HG03196 (cell line): Measurements from ENCODE around the gene GPX4.

Experiments
- ATAC-seq: cut with Tn5 transposase; IDR thresholded peaks from one replicate; pipeline ENCODE4 v1.9.1; 2021; ENCODE audit not compliant: unreplicated experiment

GPX4 gene

GRCh38 chr19:1103708-1104310, at the start of gene GPX4:
GPX4 (plus strand) TSS chr19:1103994; CDS start chr19:1104044, 50 bp downstream.
- peak; percentile 63 for ATAC-seq

DNA sequence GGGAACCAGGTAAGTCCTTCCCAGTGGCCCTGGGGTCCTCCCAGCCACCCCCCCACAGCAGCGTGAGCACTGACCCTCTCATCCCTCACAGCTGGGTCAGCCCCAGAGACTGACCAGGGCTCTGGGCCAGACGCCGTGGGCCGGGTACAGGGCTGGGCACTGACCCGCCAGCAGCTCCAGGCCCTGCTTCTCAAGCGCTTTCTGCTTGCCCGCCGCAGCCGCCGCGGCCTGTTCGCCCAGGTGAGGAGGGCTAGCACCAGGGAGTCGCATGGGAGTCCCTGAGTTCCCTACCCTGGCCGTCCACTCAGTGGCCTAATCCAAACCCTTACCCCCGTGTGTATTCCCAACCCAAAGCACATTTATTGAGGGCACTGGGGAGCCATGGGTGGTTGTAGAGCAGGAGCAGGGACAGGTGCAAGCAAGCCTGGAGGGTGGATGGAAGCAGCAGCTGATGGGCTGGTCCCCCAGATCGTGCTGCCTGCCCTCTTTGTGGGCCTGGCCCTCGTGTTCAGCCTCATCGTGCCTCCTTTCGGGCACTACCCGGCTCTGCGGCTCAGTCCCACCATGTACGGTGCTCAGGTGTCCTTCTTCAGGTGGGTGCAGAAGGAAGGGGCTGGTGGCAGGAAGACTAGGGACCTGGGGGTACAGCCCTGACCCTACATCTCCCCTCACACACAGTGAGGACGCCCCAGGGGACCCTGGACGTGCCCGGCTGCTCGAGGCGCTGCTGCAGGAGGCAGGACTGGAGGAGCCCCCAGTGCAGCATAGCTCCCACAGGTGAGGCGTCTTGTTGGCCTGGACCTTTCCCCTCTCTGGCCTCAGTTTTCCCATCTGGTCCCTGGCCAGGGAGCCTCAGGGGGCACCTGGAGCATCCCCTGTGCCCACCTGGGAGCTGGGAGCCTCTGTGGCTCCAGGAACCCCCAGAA, 49.4 kb upstream of the GPX4 start:
- no peak for ATAC-seq

GRCh38 chr19:1055028-1055425, 48.8 kb upstream of the GPX4 start:
- no peak for ATAC-seq

DNA sequence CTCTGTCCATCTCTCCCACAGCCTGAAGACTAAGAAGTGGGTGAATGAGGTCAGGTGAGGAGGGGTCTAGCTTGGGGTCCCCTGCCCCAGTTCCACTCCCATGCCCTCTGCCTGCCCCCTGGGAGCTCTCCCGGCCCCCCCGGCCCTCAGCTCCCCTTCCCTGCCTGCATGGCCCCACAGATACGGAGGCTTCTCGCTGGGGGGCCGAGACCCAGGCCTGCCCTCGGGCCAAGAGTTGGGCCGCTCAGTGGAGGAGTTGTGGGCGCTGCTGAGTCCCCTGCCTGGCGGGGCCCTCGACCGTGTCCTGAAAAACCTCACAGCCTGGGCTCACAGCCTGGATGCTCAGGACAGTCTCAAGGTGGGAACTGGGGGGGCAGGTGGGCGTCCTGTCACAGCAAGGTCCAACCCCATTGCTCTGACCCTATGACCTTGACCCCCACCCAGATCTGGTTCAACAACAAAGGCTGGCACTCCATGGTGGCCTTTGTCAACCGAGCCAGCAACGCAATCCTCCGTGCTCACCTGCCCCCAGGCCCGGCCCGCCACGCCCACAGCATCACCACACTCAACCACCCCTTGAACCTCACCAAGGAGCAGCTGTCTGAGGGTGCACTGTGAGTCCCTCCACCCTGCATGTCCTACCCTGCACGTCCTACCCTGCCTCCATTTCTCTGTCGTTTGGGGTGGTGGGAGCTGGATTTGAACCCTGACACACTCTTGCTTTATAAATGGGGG, 47.7 kb upstream of the GPX4 start:
- no peak for ATAC-seq

DNA sequence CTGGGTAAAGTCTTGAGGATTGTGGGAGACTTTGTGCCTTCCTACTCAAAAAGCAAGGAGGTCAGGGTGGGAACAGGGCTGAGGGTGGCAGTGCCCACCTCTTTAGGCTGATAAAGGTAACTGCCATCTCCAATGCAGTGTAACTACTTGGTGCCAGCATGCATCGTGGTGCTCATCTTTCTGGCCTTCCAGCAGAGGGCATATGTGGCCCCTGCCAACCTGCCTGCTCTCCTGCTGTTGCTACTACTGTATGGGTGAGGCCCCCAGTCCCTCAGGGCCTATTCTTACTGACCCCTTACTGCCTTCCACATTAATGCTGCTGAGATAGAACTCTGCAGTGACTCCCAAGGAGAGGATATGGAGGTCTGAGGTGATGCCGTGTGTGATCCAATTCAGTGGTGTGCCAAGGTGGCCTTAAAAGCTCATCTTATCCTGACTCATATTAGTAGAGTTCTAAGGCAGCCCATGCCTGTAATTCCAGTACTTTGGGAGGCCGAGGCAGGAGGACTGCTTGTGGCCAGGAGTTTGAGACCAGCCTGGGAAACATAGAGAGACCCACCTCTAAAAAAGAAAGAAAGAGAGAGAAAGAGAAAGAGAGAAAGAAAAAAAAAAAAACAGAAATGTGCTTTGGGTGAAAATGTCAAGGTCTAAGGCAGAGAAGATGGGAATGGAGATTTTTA, 46.5 kb upstream of the GPX4 start:
- no peak for ATAC-seq

DNA sequence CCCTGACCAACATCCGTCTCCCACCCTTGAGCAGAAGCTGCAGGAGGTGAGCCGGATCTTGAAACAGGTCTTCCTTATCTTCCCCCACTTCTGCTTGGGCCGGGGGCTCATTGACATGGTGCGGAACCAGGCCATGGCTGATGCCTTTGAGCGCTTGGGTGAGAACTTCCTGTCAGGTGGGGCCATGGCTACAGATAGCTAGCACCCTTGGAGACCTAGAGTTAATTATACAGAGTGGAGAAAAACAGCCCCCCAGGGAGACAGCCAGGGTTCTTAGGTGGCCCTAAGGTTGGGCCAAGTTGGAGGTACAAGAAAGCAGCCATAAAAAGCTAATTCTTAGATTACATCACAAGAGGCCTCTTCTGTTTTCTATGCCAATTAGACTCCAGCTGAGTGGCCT, 45.7 kb upstream of the GPX4 start:
- no peak for ATAC-seq

DNA sequence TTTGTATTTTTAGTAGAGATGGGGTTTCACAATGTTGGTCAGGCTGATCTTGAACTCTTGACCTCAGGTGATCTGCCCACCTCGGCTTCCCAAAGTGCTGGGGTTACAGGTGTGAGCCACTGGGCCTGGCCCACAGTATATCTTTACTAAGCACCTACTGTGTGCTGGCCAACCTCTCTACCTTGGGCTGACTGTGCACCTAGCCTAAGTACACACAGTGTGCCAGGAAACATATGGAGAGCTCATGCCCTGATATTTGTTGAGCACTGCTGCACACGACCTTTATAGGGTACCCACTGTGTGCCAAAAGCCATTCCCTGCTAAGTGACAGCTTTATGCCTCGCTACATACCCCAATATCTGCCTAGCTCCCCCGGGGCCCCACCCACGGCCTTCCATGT, 43.1 kb upstream of the GPX4 start:
- ATAC-seq: no peak

GRCh38 chr19:1061987-1062386, 41.8 kb upstream of the GPX4 start:
- no peak for ATAC-seq

- no peak for ATAC-seq
Measured at GRCh38 chr19:1062387-1063029, 41.3 kb upstream of the GPX4 start.

DNA sequence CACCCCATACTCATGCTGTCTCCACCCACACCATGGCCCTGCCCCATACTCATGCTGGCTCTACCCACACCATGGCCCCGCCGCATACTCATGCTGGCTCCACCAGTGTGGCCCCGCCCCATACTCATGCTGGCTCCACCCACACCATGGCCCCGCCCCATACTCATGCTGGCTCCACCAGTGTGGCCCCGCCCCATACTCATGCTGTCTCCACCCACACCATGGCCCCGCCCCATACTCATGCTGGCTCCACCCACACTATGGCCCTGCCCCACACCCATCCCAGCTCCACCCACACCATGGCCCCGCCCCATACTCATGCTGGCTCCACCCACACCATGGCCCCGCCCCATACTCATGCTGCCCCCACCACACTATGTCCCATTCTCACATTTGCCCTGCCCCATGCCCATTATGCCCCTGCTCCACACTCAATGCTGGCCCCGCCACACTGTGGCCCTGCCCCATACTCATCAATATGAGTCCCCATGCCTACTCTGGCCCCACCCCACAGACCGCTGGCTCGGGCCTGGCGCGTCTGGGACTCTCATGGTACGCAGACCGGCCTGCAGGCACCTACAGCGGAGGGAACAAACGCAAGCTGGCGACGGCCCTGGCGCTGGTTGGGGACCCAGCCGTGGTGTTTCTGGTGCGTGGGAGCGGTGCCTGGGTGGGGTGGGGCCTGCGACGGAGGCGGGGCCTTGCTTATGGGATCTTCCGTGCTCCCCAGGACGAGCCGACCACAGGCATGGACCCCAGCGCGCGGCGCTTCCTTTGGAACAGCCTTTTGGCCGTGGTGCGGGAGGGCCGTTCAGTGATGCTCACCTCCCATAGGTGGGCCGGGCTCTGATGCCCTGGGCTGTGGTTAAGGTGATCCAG, 40.5 kb upstream of the GPX4 start:
- no peak for ATAC-seq

GRCh38 chr19:1063909-1064660, 39.7 kb upstream of the GPX4 start:
- no peak for ATAC-seq

DNA sequence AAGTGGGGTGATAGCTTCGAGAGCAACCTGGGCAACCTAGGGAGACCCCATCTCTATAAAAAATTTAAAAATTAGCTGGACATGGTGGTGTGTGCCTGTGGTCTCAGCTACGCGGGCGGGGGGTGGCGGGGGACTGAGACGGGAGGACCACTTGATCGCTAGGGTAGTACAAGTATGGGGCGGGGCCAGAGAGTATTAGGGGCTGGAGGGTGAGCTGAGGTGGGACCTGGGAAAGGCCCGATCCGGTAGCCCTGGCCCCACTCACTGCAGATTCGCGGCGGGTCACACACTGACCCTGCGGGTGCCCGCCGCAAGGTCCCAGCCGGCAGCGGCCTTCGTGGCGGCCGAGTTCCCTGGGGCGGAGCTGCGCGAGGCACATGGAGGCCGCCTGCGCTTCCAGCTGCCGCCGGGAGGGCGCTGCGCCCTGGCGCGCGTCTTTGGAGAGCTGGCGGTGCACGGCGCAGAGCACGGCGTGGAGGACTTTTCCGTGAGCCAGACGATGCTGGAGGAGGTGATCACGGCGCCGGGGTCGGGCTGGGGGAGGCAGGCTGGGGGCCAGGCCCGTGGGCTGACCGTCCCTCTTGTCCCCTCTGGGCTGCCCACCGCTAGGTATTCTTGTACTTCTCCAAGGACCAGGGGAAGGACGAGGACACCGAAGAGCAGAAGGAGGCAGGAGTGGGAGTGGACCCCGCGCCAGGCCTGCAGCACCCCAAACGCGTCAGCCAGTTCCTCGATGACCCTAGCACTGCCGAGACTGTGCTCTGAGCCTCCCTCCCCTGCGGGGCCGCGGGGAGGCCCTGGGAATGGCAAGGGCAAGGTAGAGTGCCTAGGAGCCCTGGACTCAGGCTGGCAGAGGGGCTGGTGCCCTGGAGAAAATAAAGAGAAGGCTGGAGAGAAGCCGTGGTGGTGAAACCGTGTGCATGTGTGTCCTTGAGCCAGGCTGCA, 38.9 kb upstream of the GPX4 start:
- ATAC-seq: no peak

DNA sequence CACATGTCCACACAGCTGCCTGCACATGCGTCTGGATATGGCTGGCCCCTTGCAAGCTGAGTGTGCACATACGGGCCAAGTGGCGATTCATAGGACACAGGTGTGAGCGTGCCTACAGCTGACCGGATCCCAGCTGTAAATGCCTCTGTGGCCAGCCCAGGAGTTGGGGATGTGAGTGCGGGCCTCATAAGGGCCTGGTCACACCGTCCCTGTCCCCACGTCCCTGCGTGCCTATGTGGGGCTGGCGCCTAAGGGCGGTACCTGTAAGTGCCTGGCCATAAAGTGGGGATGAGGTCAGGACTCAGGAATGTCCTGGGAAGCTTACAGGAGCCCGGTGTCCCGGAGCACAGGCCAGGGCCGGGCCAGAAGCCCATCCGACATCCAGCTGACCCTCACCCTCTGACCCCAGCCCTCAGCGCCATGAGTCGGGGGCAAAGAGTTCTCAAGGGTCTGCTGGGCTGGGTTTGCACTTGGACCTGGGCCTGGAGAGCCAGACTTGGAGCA, 38.1 kb upstream of the GPX4 start:
- no peak for ATAC-seq

GRCh38 chr19:1066251-1066747, 37.5 kb upstream of the GPX4 start:
- ATAC-seq: no peak

GRCh38 chr19:1066748-1067340, 37.0 kb upstream of the GPX4 start, which contains the start of gene ARHGAP45:
ARHGAP45 (plus strand) TSS chr19:1067167; CDS start chr19:1067406, 239 bp downstream.
- peak; percentile 25 for ATAC-seq

GRCh38 chr19:1067341-1067957, 36.3 kb upstream of the GPX4 start:
- ATAC-seq: peak; percentile 19
